B cell (primary cell): ENCODE data around the gene CEP78.

Experiments
- CTCF ChIP-seq: fragments of 200-600 bp; IDR thresholded peaks from one replicate; pipeline ENCODE4 v1.8.0; 2022; ENCODE audit warnings: antibody characterized with exemption, mild to moderate bottlenecking
- EZH2 ChIP-seq: IDR thresholded peaks from 2 replicates; pipeline ENCODE4 v1.6.1; 2012; ENCODE audit warnings: borderline replicate concordance, low read depth, mild to moderate bottlenecking, moderate library complexity, low read length; ENCODE audit not compliant: insufficient read depth, poor library complexity, severe bottlenecking

DNA sequence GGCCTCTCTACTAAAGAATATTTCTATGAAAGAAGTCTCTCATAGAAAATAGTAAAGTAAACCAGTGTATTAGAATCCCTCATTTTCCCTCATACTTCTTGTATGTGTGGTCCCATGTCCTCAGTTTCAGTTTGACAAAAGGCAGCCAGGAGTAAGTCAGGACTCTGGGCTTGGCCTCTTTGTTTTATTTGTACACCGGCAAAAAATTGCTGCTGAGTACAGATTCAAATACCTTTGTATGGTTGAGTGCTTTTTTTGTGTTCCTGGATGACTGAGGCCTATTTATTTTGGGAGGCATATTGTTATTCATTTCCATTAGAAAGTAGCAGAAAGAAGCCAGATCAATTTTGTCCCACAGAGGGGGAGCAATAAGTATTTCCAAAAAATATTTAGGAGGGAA, 47.3 kb upstream of the CEP78 start:
- no peak for TF ChIP-seq CTCF
- no peak for TF ChIP-seq EZH2
